T-helper 9 cell (primary cell): Measurements from ENCODE around the gene CDC42BPB.

Source experiments
- DNase-seq: peaks from one replicate; pipeline ENCODE4 v3.0.0-alpha.2; 2020
- total RNA-seq, 2 donors: gene quantifications; one replicate each; lab custom pipeline; 2026; lab: John Stamatoyannopoulos, UW

Gene CDC42BPB
- total RNA-seq, result 17.6 to 20.1 reads per million in 2 donors

GRCh38 chr14:103057372-103058163, at the start of gene CDC42BPB:
Gene CDC42BPB, minus strand, starts transcription at chr14:103057549. Its CDS starts 376 bp downstream, at chr14:103057173.
- peak; percentile 48 for DNase-seq

GRCh38 chr14:103105580-103106150, 48.3 kb upstream of the CDC42BPB start:
- no peak for DNase-seq

- peak; percentile 72 for DNase-seq
Observed at GRCh38 chr14:103104654-103105452, 47.5 kb upstream of the CDC42BPB start.

GRCh38 chr14:103104389-103104653, 47.0 kb upstream of the CDC42BPB start:
- DNase-seq, result no peak

- no peak for DNase-seq
Observed at GRCh38 chr14:103103461-103104388, 46.4 kb upstream of the CDC42BPB start.

- DNase-seq, result no peak
Observed at GRCh38 chr14:103102689-103103260, 45.4 kb upstream of the CDC42BPB start.

GRCh38 chr14:103101963-103102688, 44.8 kb upstream of the CDC42BPB start:
- DNase-seq, result no peak

GRCh38 chr14:103101257-103101962, 44.1 kb upstream of the CDC42BPB start:
- DNase-seq, result no peak

GRCh38 chr14:103100281-103101121, 43.2 kb upstream of the CDC42BPB start:
- no peak for DNase-seq

GRCh38 chr14:103099733-103100280, 42.5 kb upstream of the CDC42BPB start:
- no peak for DNase-seq

- no peak for DNase-seq
Observed at GRCh38 chr14:103099081-103099732, 41.9 kb upstream of the CDC42BPB start.

GRCh38 chr14:103097994-103098957, 40.9 kb upstream of the CDC42BPB start:
- DNase-seq, result no peak

GRCh38 chr14:103097244-103097993, 40.1 kb upstream of the CDC42BPB start:
- DNase-seq, result no peak

- no peak for DNase-seq
Observed at GRCh38 chr14:103096387-103096786, 39.0 kb upstream of the CDC42BPB start.

- DNase-seq, result no peak
Observed at GRCh38 chr14:103095210-103095778, 37.9 kb upstream of the CDC42BPB start.

- DNase-seq, result no peak
Observed at GRCh38 chr14:103094406-103095209, 37.3 kb upstream of the CDC42BPB start, which contains the start of gene EXOC3L4. Gene EXOC3L4, plus strand, starts transcription at chr14:103094725. Its CDS starts 5,495 bp downstream, at chr14:103100220.
